H9 (cell line): ENCODE measurements around the gene RPGRIP1L. TPM values are rescaled to one million over a fixed set of nuclear protein-coding genes. Genes with fewer than 3 reads are reported as not detected.
A peak's percentile ranks its signal among the peaks of the same experiment; 100 is the strongest.

Experiments
- DNase-seq: peaks from one replicate; pipeline ENCODE4 v3.0.0-alpha.2; 2017
- H2AFZ ChIP-seq: one replicate; pipeline ENCODE4 v1.6.1; 2013; ENCODE audit warnings: mild to moderate bottlenecking, low read length, control low read depth, moderate library complexity
- H2AK5ac ChIP-seq: 2 replicates; pipeline ENCODE4 v1.6.1; 2013; ENCODE audit warnings: low read length, control low read depth, mixed read lengths; ENCODE audit not compliant: insufficient read length
- H2BK120ac ChIP-seq: one replicate; pipeline ENCODE4 v1.6.1; 2013; ENCODE audit warnings: low read depth, mild to moderate bottlenecking, low read length, control low read depth, inconsistent platforms; ENCODE audit not compliant: poor library complexity, severe bottlenecking
- H2BK12ac ChIP-seq: 2 replicates; pipeline ENCODE4 v1.6.1; 2013; ENCODE audit warnings: low read length, control low read depth, mixed read lengths, low read depth; ENCODE audit not compliant: insufficient read length
- H2BK15ac ChIP-seq: 2 replicates; pipeline ENCODE4 v1.6.1; 2013; ENCODE audit warnings: low read depth, low read length, control low read depth
- H2BK20ac ChIP-seq: one replicate; pipeline ENCODE4 v1.6.1; 2013; ENCODE audit warnings: low read depth, mild to moderate bottlenecking, low read length, control low read depth, inconsistent platforms; ENCODE audit not compliant: poor library complexity, severe bottlenecking
- H2BK5ac ChIP-seq: 2 replicates; pipeline ENCODE4 v1.6.1; 2013; ENCODE audit warnings: low read length, control low read depth, mixed read lengths; ENCODE audit not compliant: insufficient read length
- H3K14ac ChIP-seq: 2 replicates; pipeline ENCODE4 v1.6.1; 2013; ENCODE audit warnings: low read length, control low read depth; ENCODE audit not compliant: insufficient read depth
- H3K18ac ChIP-seq: 2 replicates; pipeline ENCODE4 v1.6.1; 2013; ENCODE audit warnings: low read depth, mild to moderate bottlenecking, mixed read lengths, low read length, control low read depth; ENCODE audit not compliant: insufficient read length
- H3K23ac ChIP-seq: 2 replicates; pipeline ENCODE4 v1.6.1; 2013; ENCODE audit warnings: low read length, control low read depth, mixed read lengths, low read depth; ENCODE audit not compliant: insufficient read length
- H3K23me2 ChIP-seq: 2 replicates; pipeline ENCODE4 v1.6.1; 2013; ENCODE audit warnings: low read depth, mild to moderate bottlenecking, mixed read lengths, low read length, control low read depth; ENCODE audit not compliant: insufficient read length, poor library complexity, severe bottlenecking
- H3K27ac ChIP-seq: 2 replicates; pipeline ENCODE4 v1.5.1; 2013; ENCODE audit warnings: low read length, control low read depth, mixed read lengths, low read depth; ENCODE audit not compliant: insufficient read length
- H3K27me3 ChIP-seq: 2 replicates; pipeline ENCODE4 v1.6.1; 2013; ENCODE audit warnings: low read length, control low read depth, inconsistent platforms; ENCODE audit not compliant: insufficient read depth
- H3K4ac ChIP-seq: 2 replicates; pipeline ENCODE4 v1.6.1; 2013; ENCODE audit warnings: low read depth, mild to moderate bottlenecking, control low read depth, inconsistent platforms, low read length, moderate library complexity
- H3K4me1 ChIP-seq: 2 replicates; pipeline ENCODE4 v1.6.1; 2013; ENCODE audit warnings: low read length, control low read depth, inconsistent platforms; ENCODE audit not compliant: insufficient read depth
- H3K4me2 ChIP-seq: 2 replicates; pipeline ENCODE4 v1.6.1; 2013; ENCODE audit warnings: low read length, control low read depth, mixed read lengths; ENCODE audit not compliant: insufficient read length, insufficient read depth
- H3K56ac ChIP-seq: 2 replicates; pipeline ENCODE4 v1.6.1; 2013; ENCODE audit warnings: low read depth, mild to moderate bottlenecking, mixed read lengths, low read length, control low read depth; ENCODE audit not compliant: insufficient read length
- H3K79me1 ChIP-seq: 2 replicates; pipeline ENCODE4 v1.6.1; 2013; ENCODE audit warnings: low read depth, mild to moderate bottlenecking, moderate library complexity, low read length, control low read depth, inconsistent platforms; ENCODE audit not compliant: insufficient read depth, poor library complexity, severe bottlenecking
- H3K79me2 ChIP-seq: 2 replicates; pipeline ENCODE4 v1.6.1; 2013; ENCODE audit warnings: low read length, control low read depth, inconsistent platforms; ENCODE audit not compliant: insufficient read depth
- H3K9ac ChIP-seq: 2 replicates; pipeline ENCODE4 v1.6.1; 2013; ENCODE audit warnings: low read length, control low read depth, mixed read lengths; ENCODE audit not compliant: insufficient read length; ENCODE audit errors: extremely low read depth
- H3K9me3 ChIP-seq: one replicate; pipeline ENCODE4 v1.6.1; 2013; ENCODE audit warnings: low read depth, low read length, inconsistent platforms; ENCODE audit not compliant: control insufficient read depth
- H3T11ph ChIP-seq: one replicate; pipeline ENCODE4 v1.6.1; 2013; ENCODE audit warnings: mild to moderate bottlenecking, low read length, control low read depth, inconsistent platforms
- H4K20me1 ChIP-seq: one replicate; pipeline ENCODE4 v1.6.1; 2013; ENCODE audit not compliant: control insufficient read depth, insufficient read length, insufficient read depth
- H4K5ac ChIP-seq: 2 replicates; pipeline ENCODE4 v1.6.1; 2013; ENCODE audit warnings: low read depth, mild to moderate bottlenecking, mixed read lengths, low read length, control low read depth; ENCODE audit not compliant: insufficient read length
- H4K8ac ChIP-seq: replicated peaks from 2 replicates; pipeline ENCODE4 v1.6.1; 2013; ENCODE audit warnings: low read length, control low read depth, mixed read lengths, low read depth; ENCODE audit not compliant: insufficient read length
- H4K91ac ChIP-seq: 2 replicates; pipeline ENCODE4 v1.6.1; 2013; ENCODE audit warnings: low read depth, mild to moderate bottlenecking, moderate library complexity, mixed read lengths, low read length, control low read depth; ENCODE audit not compliant: insufficient read length
- H3K27ac Mint-ChIP-seq, 3 experiments: 2 replicates in 2 of 3; 3 replicates in 1 of 3; pipeline ENCODE4 v1.8.0; 2020 to 2021; ENCODE audit warnings: mixed read lengths in 3 of 3, mild to moderate bottlenecking in 1 of 3, moderate library complexity in 1 of 3
- H3K27me3 Mint-ChIP-seq: 2 replicates; pipeline ENCODE4 v1.8.0; 2021; ENCODE audit warnings: low read depth, mild to moderate bottlenecking, moderate library complexity, mixed read lengths
- H3K36me3 Mint-ChIP-seq, 3 experiments: 2 replicates in 2 of 3; 3 replicates in 1 of 3; pipeline ENCODE4 v1.8.0; 2020 to 2021; ENCODE audit warnings: low read depth in 3 of 3, mixed read lengths in 3 of 3; ENCODE audit not compliant: insufficient read depth in 1 of 3
- H3K4me1 Mint-ChIP-seq, 2 experiments: 2 replicates each; pipeline ENCODE4 v1.8.0; 2020; ENCODE audit warnings: mixed read lengths in 2 of 2
- H3K4me3 Mint-ChIP-seq, 2 experiments: 2 replicates in 1 of 2; 3 replicates in 1 of 2; pipeline ENCODE4 v1.8.0; 2020 to 2021; ENCODE audit warnings: mild to moderate bottlenecking in 2 of 2, mixed read lengths in 2 of 2, moderate library complexity in 1 of 2
- H3K9me3 Mint-ChIP-seq, 2 experiments: 2 replicates in 1 of 2; 3 replicates in 1 of 2; pipeline ENCODE4 v1.8.0; 2020; ENCODE audit warnings: mild to moderate bottlenecking in 2 of 2, mixed read lengths in 2 of 2, moderate library complexity in 1 of 2
- WGBS: extraction: QIAGEN DNeasy Blood & Tissue Kit; methylation state at CpG from one replicate; pipeline ENCODE4 v1.1.7; 2013; ENCODE audit warnings: missing lambda C conversion rate, low lambda C conversion rate, mixed read lengths; ENCODE audit not compliant: insufficient read length; ENCODE audit errors: extremely low coverage; 5-methylcytosine and 5-hydroxymethylcytosine counted together
- total RNA-seq: library from RNA; stranded (reverse); gene quantifications from 2 replicates; pipeline ENCODE4 v1.2.1, GENCODE V29; 2021
- TF ChIP-seq, protein P1 (sequence below): fragments of 200-600 bp; sonication (generic); conservative IDR thresholded peaks from 3 replicates; pipeline ENCODE4 v1.8.0; 2021; ENCODE audit warnings: antibody characterized with exemption, mild to moderate bottlenecking

The RPGRIP1L gene
- total RNA-seq, 1 experiment from 2014 or later = 11.7 TPM

DNA sequence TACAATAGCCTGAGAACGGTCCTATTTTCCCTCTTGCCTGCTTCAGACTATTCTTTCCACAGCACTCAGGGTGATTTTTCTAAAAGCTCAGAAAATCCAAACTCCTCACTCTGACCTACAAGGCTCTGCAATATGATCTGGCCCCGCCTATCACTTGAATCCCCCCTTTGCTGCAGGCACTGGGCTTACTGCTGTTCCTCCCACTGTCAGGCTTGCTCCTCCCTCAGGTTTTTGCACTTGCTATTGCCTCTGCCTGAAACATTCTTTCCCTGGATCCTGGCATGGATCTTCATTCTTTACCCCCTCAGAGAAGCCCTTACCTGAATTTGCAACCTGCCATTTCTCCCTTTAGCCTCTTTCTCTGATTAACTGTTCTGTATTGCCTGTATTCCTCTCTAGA, 52.3 kb downstream of the RPGRIP1L start:
- Histone ChIP-seq H3K4me2 (no peak overlapping the region), H2AFZ (no peak overlapping the region), H2BK12ac (no peak overlapping the region), H3K23me2 (no peaks in the 10 kb centered on the region), H3K4me1 (no peaks in the 10 kb centered on the region; the same call in 1 of the 2 replicates), H2AK5ac (no peak overlapping the region), H3K9ac (no peak overlapping the region), H3K27ac (no peak overlapping the region), H3K4ac (no peak overlapping the region), H4K5ac (no peak overlapping the region), H3K79me2 (no peaks in the 10 kb centered on the region), H2BK20ac (no peak overlapping the region), H3K79me1 (no peaks in the 10 kb centered on the region), H4K91ac (no peak overlapping the region), H3T11ph (no peak overlapping the region), H4K20me1 (no peaks in the 10 kb centered on the region), H3K9me3 (no peaks in the 10 kb centered on the region), H3K23ac (no peak overlapping the region), H3K18ac (no peak overlapping the region), H3K56ac (no peak overlapping the region), H2BK15ac (no peak overlapping the region), H2BK120ac (no peak overlapping the region), H3K14ac (no peak overlapping the region), H3K27me3 (no peaks in the 10 kb centered on the region), H2BK5ac (no peak overlapping the region), H4K8ac (no peak overlapping the region)
- DNase-seq = peak; percentile 59
- Mint-ChIP-seq H3K9me3 (no peaks in the 10 kb centered on the region), H3K4me1 (peaks cover 12 to 15% of the 10 kb centered on the region in 2 experiments), H3K4me3 (no peak overlapping the region), H3K27me3 (no peaks in the 10 kb centered on the region), H3K36me3 (peaks cover 2 to 17% (median 7%) of the 10 kb centered on the region in 3 experiments; a peak in 4 of 7 replicates), H3K27ac (peak overlapping the region in 1 of 3 experiments; percentile 23; a peak in 2 of 7 replicates)
- WGBS = no CpG with 5 or more reads among the region's 2 CpGs
- TF ChIP-seq, protein P1, sequence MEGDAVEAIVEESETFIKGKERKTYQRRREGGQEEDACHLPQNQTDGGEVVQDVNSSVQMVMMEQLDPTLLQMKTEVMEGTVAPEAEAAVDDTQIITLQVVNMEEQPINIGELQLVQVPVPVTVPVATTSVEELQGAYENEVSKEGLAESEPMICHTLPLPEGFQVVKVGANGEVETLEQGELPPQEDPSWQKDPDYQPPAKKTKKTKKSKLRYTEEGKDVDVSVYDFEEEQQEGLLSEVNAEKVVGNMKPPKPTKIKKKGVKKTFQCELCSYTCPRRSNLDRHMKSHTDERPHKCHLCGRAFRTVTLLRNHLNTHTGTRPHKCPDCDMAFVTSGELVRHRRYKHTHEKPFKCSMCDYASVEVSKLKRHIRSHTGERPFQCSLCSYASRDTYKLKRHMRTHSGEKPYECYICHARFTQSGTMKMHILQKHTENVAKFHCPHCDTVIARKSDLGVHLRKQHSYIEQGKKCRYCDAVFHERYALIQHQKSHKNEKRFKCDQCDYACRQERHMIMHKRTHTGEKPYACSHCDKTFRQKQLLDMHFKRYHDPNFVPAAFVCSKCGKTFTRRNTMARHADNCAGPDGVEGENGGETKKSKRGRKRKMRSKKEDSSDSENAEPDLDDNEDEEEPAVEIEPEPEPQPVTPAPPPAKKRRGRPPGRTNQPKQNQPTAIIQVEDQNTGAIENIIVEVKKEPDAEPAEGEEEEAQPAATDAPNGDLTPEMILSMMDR = no peak
